GM21447 (cell line): ENCODE results near the gene COL19A1.
A peak's percentile ranks its signal among the peaks of the same experiment; 100 is the strongest.
"Not testable (repeated sequence)": the region's sequence is repeated elsewhere in the genome, so short reads cannot be mapped to it uniquely, and the experiment has no call there.

Experiments
- ATAC-seq: cut with Tn5 transposase; IDR thresholded peaks from one replicate; pipeline ENCODE4 v1.9.1; 2021; ENCODE audit not compliant: unreplicated experiment

Gene COL19A1

DNA sequence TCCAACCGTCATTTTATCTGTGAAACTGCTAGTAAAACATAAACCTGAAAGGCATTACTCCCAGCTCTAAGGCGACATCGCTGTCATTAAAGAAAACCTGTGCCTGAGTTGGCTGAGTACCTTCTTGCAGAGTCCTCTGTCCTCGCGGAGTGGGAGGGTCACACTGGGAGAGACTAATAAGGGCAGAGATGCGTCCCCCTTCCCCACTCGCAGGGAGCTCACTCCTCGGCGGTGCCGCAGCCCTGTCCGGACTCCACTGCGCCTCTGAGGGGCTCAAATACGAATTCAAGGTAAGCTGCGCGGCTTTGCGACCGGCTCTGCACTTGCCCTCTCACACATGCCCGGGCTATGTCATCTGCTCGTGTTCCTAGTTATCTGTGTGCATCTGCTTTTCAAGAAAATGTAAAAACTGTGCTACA, at the start of gene COL19A1:
TSS of gene COL19A1 (plus strand) at position 206 of the 419 bp plus-strand sequence. CDS start 13,012 bp downstream, outside the sequence.
- peak; percentile 43 for ATAC-seq

DNA sequence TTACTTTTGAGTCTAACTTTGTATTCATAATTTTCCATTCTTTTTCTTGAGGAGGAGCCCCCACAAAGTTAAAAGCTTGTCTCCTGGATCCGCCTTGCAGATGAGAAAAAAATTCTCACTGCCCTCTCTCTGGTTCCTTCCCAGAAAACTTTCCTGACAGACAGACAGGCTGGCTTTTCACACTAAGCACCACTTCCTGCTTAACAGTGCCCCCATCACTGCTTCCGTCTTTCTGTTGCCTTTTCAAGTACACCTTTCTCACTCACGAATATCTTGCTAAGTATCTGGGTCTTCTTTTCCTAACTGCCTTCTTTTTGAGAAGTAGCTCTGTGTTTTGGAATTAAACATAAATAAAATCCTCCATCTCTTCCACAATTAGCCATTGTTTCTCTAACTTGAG, 49.8 kb upstream of the COL19A1 start:
- ATAC-seq, result peak; percentile 34

DNA sequence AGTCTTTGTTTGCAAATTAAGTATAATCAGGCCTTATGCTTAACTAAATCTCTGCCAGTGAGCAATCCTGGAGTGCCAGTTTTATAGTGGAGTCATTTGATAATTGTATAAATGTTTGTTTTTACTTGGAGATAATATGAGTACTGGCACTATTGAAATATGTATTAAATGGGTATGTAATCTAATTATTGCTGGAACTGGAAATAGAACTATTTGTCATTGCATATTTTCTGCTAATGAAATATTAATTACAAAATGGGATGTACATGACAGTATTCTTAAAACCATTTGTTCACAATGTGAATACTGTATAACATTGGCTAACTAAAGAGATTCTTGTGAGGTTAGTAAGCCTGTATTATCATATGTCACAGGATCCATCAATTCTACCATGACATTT, 49.0 kb upstream of the COL19A1 start:
- ATAC-seq, result no peak

DNA sequence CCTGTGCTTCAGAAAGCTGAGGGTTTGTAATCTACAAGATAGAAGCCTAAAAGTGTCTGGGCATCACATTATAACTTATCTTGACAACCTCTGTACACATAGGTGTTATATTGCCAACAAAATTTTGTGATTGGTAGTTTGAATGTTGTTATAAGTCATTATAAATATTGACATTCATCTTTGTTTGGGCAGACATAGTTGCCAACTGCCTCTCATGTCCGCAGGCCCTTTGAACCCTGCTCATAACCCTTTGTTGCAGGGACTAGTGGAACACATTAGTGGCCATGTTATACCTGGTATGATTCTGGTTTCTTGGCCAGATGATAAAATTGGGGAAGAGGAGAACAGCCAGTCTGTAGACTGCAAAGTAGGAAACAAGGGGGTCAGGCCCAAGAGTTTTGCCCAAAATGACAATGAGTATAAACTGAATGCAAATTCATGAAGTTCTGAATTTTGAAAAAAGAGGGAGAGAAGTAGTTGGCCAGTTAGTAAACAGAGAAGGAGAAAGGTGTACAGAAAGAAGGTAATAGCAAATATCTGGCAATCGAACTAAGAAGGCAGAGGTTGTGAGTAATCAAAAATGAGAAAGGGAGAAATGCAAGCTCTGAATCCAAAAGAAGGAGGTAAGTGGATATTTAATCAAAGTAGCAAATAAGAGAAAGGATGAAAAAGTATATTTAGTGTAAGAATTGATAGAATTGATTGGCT, 48.0 kb upstream of the COL19A1 start:
- ATAC-seq, result no peak

DNA sequence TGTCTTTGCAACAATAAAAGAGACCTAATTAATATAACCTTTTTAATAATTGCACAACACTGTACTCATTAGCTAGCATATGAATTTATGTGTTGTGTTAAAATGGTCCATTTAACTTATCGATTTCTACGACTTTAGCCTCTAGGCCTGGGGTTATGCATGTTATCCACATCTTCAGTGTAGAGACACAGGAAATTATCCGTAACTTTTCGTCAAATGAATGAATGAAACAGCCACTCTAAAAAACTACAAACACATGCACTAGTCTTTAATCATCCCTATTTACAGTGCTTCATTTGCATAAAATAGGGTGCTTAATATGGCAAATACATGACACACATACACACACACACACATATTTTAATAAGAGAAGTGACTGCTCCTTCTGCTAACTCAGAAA, 47.2 kb upstream of the COL19A1 start:
- no peak for ATAC-seq

DNA sequence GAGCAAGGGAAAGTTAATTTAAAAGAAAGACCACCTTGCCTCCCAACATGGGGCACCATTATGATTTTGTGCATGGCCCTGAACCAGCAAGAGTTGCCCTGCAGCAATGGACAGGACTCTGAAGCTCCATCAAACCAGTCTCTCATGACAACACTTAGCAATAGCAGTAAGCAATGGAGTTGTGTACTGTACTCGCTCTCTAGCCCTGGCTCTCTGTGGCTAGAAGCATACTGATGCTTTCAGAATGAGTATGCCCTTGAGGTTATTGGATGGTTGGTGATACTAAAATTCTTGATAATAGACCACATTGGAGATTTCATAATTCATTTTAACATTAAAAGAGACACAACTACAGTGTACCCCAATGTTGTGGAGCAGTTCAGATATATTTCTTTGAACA, 46.3 kb upstream of the COL19A1 start:
- no peak for ATAC-seq

DNA sequence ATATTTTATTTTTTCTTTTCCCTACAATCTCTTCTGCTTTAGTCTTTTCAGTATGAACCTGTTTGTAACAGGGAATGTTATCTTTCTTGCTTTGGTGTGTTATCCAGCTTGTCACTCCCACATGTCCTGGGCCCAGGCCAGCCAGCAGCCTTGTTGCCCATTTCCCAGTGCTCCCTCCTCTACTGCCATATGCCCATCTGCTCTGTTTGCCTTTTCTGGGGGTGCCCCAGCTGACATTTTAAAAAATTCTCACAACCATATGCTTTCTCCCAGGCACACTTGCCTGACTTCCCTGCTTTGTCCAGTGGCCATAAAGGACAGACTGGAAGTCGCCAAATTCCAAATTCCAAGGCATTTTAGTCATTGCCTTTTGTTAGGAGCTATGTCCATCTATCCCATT, 45.9 kb upstream of the COL19A1 start:
- no peak for ATAC-seq

DNA sequence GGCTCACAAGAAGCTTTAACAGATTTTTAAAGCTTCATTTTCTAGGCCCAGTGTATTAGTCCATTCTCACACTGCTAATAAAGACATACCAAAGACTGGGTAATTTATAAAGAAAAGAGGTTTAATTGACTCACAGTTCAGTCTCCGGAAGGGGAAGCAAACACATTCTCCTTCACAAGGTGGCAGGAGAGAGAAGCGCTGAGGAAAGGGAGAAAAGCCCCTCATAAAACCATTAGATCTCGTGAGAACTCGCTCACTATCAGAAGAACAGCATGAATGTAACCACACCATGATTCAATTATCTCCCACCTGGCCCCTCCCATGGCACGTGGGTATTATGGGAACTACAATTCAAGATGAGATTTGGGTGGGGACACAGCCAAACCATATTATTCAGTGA, 42.0 kb upstream of the COL19A1 start:
- not testable (repeated sequence) for ATAC-seq

DNA sequence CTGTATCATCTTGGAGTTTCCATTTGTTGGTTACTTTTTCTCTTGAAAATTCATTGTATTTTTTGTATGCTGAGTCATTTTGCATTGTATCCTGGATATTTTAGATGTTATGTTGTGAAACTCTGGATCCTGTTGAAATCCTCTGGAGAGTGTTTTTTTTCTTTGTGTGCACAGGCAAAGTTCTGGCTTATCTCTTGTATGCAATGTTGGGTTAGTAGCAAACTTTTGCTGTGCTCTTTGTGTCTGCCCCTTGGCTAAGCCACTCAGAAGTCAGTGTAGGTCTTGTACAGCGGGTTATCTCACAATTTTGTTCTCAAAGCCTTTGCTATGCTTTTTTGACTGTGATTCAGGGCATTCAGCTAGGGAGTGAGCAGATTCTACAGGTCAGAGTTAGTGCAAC, 40.5 kb upstream of the COL19A1 start:
- no peak for ATAC-seq

DNA sequence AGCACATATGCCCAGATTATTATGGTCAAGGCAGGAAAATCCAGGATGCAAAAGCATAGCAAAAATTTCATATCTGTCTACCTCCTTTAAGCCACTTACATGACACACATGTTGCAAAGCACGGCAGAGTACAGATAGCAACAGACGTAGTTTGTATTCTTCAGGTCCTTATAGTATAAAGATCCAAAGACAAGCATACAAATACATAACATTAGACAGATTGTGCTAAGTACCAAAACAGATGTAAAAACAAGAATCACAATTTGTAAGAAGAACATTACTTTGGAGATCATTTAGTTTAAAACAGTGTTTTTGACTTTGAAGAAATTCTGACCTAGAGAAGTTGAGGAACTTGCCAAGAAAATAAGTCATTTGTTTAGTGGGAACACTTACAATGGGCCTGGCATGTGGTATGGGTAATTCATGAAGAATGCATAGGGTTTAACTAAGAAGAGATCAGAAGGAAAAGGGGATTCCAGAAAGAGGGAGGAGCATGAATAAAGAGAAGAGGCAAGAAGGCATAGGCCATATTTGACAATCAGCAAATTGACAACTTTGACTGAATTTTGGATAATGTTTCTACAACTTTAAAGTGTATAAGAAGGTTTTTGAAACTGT, 39.0 kb upstream of the COL19A1 start:
- no peak for ATAC-seq

DNA sequence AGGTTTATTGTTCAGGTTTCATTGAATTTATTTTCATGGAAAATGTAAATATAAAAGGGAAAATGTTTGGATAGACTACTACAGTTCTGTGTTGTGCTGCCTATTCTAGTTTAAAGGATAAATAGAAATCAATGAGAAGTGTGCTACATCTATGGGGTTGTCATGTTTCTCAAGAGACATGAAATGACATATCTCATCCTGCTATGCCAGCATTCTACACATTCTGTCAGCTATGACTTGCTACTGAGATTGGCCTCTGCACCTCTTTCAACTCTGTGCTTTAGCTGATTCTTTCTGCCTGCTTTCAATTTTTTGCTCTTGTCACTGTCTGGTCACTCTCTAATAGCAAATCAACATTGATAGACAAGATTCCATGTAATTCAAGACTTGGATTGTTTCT, 33.8 kb upstream of the COL19A1 start:
- no peak for ATAC-seq

DNA sequence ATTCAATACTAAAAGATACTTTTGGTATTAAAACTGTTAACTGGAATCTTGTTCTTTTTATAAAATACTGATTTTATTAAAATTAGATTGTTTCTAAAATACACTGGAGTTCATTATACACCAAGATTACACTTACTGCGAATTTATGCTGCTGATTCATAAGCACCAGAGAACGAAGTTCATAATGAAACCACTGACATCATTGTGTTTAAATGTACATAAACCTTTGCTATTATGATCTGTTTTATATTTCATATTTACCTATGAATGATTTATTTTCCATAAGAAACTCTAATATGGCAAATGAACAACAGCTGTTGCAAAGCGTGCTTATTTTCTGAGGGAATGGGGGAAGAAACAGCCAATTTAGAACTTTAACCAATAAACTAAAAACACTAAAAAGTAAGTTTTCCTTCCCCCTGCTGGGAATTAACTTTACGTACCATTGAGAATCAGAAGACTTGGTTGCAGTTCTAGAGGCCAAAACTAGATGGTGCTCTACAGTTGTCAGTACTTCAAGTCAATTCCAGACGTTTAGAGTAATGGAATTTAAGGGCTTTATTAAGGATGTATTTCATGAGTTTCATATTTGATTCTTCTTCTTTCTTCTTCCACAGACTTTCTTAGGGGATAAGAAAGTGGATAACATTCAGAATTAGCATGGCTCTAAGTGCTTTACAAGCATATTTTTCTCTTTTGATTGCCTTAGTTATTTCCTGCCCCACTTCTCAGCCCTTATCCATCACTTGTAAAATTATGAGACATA, 30.8 kb upstream of the COL19A1 start:
- peak; percentile 95 for ATAC-seq

DNA sequence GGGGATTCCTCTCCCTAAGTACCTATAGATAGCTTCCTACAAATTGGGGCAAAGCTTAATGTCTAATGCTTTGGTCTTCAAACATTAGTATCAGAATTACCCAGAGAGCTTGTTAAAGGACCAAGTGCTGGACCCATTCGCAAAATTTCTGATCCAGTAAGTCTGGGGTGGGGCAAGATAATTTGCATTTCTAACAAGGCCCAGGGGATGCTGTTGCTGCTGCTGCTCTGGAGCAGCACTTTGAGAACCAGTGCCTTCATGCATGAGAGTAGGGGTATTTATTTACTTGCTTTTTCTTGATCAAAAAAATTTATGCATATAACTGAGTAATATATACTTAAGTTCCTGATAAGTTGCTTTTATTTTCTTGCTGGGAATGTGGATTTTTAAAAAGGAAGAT, 24.5 kb upstream of the COL19A1 start:
- ATAC-seq, result no peak

DNA sequence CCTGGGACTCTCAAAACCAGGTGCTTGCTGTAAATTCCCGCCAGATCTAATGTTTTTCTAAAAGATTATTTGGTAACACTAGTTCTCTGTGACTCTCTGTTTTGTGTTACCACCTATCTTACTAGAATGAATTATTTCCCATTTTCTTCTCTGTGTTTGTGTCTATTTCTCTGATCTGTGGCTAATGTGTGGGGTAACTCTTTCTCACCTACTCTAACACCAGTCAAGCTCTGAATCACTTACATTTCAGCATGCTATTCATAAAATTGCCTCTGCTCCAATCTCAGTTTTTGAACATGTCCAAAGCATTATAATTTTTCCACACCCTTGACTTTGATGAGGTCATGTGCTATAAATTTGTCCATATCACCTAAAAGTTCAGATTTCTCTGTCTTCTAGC, 23.2 kb upstream of the COL19A1 start:
- no peak for ATAC-seq

DNA sequence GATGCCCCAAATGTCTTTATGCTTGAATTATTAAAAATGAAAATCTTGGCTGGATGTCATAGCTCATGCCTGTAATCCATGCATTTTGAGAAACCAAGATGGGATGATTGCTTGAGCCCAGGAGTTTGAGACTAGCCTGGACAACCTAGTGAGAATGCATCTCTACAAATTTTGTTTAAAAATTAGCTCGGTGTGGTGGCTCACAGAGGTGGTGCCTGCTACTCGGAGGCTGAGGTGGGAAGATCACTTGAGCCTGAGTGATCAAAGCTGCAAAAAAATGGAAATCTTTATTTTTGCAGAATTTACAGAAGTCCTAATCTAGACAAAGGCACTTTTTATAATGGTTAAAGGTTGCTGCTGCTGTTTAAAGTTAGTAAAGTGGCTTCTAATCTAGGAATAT, 20.0 kb upstream of the COL19A1 start:
- no peak for ATAC-seq

DNA sequence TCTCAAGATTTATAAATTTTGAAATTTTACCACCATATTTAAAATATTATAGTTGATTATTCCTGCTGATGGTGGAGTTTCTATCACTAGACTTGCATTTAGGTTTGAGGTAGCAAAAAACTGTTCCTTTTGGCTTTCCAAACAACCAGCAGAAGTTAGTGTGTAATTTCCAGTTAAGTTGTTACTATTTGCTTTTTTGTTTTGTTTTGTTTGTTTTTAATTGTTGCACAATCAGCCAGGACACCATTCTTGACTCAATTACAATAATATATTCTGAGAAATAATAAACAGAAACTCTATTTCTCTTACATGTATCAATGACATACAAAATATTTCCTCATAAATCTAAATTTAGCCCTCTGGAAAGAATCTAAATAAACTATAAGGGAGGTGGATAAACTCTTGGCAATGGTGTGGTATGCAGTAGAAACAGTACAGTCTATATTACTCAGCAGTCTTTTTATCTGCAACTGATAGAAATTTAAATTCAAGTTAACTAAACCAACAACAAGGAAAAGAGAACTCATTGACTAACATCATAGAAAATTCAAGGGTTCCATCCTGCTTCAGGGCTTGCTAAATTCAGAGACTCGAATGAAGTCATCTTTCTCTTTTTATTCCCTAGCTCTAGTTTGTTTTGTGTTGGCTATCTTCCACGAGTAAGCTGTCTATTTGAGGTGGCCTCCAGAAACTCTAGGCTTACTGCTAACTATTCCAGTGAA, 19.4 kb upstream of the COL19A1 start:
- ATAC-seq, result no peak

DNA sequence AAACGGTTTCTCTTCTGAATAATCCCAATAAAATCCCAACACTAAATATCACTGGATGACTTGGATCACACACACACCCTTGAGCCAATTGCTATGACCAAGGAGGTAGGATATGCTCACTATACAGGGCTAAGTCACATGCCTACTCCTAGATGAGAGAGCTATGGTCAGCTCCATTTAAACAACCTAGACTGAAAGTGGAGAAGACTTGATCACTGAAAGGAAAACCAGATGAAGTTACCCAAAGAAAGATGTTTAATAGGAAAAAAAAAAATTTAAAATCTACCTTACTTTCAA, 18.9 kb upstream of the COL19A1 start:
- ATAC-seq, result no peak

DNA sequence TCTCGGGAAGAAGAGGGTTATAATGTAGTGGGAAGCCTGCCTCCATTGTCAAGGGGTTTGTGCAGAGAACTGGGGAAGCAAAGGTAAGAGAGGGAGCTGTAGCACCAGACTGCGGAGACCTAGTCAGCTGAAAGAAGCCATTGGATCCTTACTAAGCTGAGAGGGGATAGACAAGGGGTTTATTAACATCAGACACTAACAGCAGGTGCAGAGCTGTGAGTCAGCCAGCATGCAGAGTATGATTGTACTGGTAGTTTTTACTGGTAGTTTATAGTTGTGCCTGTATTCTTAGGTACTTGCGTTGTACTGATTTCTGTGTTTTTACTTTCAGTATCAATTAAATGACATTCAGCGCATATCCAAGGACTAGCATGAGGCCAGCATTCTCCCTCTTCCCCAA, 17.8 kb upstream of the COL19A1 start:
- no peak for ATAC-seq

DNA sequence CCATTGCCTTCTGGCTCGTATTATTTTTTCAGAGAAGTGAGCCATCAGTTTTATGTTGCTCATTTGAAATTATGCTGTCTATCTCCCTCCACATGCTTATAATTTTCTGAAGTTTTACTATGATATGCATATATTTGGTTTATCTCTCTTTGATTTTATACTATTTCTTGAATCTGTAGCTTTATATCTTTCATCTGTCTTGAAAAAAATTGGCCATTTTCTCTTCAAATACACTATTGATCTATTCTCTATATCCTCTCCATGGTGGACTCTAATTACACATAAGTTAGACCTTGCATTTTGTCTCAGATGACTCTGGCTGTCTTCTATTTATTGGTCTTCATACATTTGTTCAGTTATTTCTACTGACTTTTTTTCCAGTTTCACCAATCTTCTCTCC, 13.7 kb upstream of the COL19A1 start:
- no peak for ATAC-seq

DNA sequence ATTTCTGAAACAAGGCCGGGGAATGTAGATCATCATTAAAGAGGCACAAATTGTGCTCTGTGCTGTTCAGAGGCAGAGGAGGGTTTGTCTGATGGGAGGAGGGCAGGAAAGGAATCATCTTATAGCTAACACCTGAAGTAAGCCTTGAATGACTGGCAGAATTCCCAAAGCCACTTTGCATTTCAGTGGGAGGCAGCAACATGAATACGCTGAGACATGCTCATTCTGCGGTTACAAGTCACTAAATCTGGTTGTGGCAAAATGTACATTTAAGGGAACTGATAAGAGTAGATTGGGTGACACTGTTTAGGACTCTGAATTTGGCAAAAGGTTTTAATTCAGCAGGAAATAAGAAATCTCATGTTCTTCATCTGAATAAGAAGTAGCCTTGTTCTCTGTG, 4.4 kb upstream of the COL19A1 start:
- ATAC-seq, result no peak

DNA sequence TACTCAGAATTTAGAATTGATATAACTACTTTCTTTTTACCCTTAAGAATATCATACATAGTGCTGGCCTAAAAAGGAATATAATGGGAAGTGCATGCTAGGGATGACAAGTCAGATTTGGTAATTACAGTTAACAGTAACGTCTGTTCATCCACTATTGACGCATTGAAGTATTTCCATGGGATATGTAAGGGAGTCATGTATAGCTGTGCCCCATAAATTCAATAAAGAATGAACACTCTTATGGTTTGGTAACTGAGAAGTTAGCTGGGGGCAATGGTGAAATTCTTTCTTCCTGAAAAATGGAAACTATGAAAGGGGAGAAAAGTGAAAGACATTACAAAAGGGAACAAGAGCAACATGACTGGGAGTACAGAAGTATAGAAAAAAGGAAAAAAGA, 2.6 kb upstream of the COL19A1 start:
- ATAC-seq, result no peak

DNA sequence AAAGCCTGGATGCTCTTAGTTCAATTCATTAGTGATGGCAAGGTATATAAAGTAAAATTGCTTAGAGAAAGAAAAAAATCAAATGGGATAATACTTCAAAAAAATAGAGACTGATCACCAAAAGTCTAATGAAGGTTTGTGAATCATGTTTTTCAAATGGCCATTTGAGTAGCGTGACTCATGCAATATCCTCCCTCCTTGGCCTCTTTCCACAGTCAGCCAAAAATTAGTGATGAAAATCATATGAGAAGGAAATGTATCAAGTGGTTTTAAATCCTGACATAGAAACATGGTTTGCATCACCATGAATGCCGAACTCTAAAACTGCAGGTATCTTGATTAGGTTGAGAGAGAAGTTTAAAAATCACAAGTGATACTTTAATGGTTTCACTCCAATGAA, 1.2 kb upstream of the COL19A1 start:
- ATAC-seq, result no peak
